SK-N-SH (cell line): ENCODE data around the gene CPEB4.

Experiments used
- CHD2 ChIP-seq: fragments of 150-350 bp; IDR thresholded peaks from 2 replicates; pipeline ENCODE4 v1.6.1; 2018; ENCODE audit warnings: low read length; ENCODE audit not compliant: partially characterized antibody
- CTCF ChIP-seq: fragments of 200-600 bp; sonication (generic); IDR thresholded peaks from 2 replicates; pipeline ENCODE4 v1.6.1; 2017; ENCODE audit warnings: antibody characterized with exemption, mild to moderate bottlenecking, moderate library complexity
- IRF3 ChIP-seq: fragments of 150-350 bp; IDR thresholded peaks from 2 replicates; pipeline ENCODE4 v1.6.1; 2016; ENCODE audit warnings: mild to moderate bottlenecking, low read depth, low read length
- JUND ChIP-seq: IDR thresholded peaks from 2 replicates; pipeline ENCODE4 v1.4.0; 2012
- MAX ChIP-seq: IDR thresholded peaks from 2 replicates; pipeline ENCODE4 v1.4.0; 2012; ENCODE audit warnings: low read depth
- TCF12 ChIP-seq: IDR thresholded peaks from 2 replicates; pipeline ENCODE4 v1.4.0; 2012

GRCh38 chr5:173919443-173919842, 31.3 kb downstream of the CPEB4 start:
- TF ChIP-seq CTCF (no peak), MAX (no peak), JUND (peak; percentile 48), CHD2 (no peak), IRF3 (no peak), TCF12 (peak; percentile 60)
